Stimulated activated CD4-positive, alpha-beta T cell treated with anti-CD3 and anti-CD28 coated beads, TNF-alpha, amount 100 ng/mL, for 48 hours (primary cell): ENCODE measurements around the gene CACNA2D2.

Experiments
- DNase-seq, 3 donors: peaks; one replicate each; pipeline ENCODE4 v3.0.0-alpha.2; 2020; ENCODE audit warnings: low read depth in 3 of 3

The CACNA2D2 gene

GRCh38 chr3:50347187-50347813 lies 156.1 kb downstream of the CACNA2D2 start:
- peak; percentile 39 to 57 (median 56) for DNase-seq

- peak; percentile 59 to 70 (median 70) for DNase-seq
Observed at GRCh38 chr3:50345586-50346234, 157.7 kb downstream of the CACNA2D2 start, which contains the start of gene ZMYND10. Gene ZMYND10 (minus strand): TSS chr3:50345732. CDS start chr3:50345579, 153 bp downstream.

GRCh38 chr3:50345008-50345407 lies 158.4 kb downstream of the CACNA2D2 start:
- DNase-seq, result no peak

GRCh38 chr3:50342813-50343633 lies 160.4 kb downstream of the CACNA2D2 start:
- no peak for DNase-seq

- no peak for DNase-seq
Observed at GRCh38 chr3:50341996-50342650, 161.3 kb downstream of the CACNA2D2 start.

GRCh38 chr3:50341537-50341936 lies 161.9 kb downstream of the CACNA2D2 start:
- DNase-seq, result no peak

GRCh38 chr3:50340448-50341329 lies 162.7 kb downstream of the CACNA2D2 start, which contains the start of gene RASSF1:
Gene RASSF1 (minus strand): TSS chr3:50340836. CDS start chr3:50340805, 31 bp downstream.
- DNase-seq, result peak in 2 of 3 donors; percentile 56 to 65

- no peak for DNase-seq
Observed at GRCh38 chr3:50340147-50340447, 163.3 kb downstream of the CACNA2D2 start.

GRCh38 chr3:50339485-50340146 lies 163.8 kb downstream of the CACNA2D2 start:
- no peak for DNase-seq

- no peak for DNase-seq
Observed at GRCh38 chr3:50338965-50339364, 164.5 kb downstream of the CACNA2D2 start.

GRCh38 chr3:50337175-50337861 lies 166.1 kb downstream of the CACNA2D2 start:
- DNase-seq, result peak; percentile 94 to 97 (median 95)

GRCh38 chr3:50336452-50337174 lies 166.8 kb downstream of the CACNA2D2 start:
- DNase-seq, result no peak

GRCh38 chr3:50334339-50335075 lies 168.9 kb downstream of the CACNA2D2 start:
- DNase-seq, result no peak

- no peak for DNase-seq
Observed at GRCh38 chr3:50333744-50334328, 169.6 kb downstream of the CACNA2D2 start.

- no peak for DNase-seq
Observed at GRCh38 chr3:50331364-50331907, 172.0 kb downstream of the CACNA2D2 start.

GRCh38 chr3:50330330-50330729 lies 173.1 kb downstream of the CACNA2D2 start:
- DNase-seq, result no peak

GRCh38 chr3:50327943-50328691 lies 175.3 kb downstream of the CACNA2D2 start, which contains the start of gene TUSC2:
Gene TUSC2 (minus strand): TSS chr3:50328223. CDS start chr3:50328099, 124 bp downstream.
- peak; percentile 86 to 93 (median 92) for DNase-seq
